Measurements from ENCODE around the gene CACNA1D. TPM values are rescaled to one million over a fixed set of nuclear protein-coding genes. Genes with fewer than 3 reads are reported as not detected.

The CACNA1D gene
- total RNA-seq, 1 donor from 2014 or later: 6.3 TPM

DNA sequence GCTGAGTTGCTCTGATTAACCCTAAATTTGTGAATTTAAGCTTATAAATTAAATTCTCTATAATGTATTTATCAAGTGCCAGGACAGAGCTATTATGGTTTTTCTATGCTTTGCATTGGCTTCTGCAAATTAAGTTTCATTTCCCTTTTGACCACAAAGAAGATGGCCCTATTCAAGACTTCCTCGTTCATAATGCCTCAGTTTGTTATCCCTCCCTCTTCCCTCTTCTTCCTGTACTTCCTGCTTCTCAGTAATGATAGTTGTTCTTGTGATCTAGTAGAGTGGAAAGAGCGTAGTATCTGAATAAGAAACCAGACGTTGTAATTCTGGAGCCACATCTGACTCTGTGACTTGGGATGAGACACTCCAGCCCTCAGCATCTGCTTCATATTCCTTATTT, 118.7 kb downstream of the CACNA1D start:
- Mint-ChIP-seq H3K4me1 (ENCODE audit: low read depth) (no peaks in the 10 kb centered on the region), H3K9me3 (ENCODE audit: low read depth) (peaks cover 6% of the 10 kb centered on the region), H3K4me3 (ENCODE audit: low read depth) (no peak overlapping the region), H3K27ac (no peak overlapping the region), H3K27me3 (peaks cover 10% of the 10 kb centered on the region), H3K36me3 (ENCODE audit: insufficient read depth) (no peaks in the 10 kb centered on the region)
- TF ChIP-seq, protein P1, sequence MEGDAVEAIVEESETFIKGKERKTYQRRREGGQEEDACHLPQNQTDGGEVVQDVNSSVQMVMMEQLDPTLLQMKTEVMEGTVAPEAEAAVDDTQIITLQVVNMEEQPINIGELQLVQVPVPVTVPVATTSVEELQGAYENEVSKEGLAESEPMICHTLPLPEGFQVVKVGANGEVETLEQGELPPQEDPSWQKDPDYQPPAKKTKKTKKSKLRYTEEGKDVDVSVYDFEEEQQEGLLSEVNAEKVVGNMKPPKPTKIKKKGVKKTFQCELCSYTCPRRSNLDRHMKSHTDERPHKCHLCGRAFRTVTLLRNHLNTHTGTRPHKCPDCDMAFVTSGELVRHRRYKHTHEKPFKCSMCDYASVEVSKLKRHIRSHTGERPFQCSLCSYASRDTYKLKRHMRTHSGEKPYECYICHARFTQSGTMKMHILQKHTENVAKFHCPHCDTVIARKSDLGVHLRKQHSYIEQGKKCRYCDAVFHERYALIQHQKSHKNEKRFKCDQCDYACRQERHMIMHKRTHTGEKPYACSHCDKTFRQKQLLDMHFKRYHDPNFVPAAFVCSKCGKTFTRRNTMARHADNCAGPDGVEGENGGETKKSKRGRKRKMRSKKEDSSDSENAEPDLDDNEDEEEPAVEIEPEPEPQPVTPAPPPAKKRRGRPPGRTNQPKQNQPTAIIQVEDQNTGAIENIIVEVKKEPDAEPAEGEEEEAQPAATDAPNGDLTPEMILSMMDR (IDR thresholded peaks at IDR 0.05; ENCODE audit: unreplicated experiment): no peak
- no peak for DNase-seq (ENCODE audit: low spot score, unreplicated experiment)

DNA sequence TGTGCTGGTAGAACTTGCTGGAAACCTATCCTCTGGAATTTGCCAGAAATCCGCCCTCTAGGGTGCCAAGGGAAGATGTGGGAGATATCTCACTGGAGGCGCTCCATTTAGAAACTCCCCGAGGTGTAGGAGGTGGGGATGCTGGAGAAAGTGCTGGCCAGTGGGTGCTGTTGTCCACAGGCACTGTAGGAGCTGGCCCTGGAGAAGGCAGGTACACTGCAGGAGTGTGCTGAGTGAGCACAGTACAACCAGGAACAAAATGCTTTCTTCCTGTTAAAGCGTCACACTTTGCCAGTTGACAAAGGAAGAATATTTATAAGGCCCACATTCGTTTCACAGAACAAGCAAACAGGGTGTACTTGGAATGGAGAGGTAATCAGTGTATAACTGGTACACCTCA, 119.9 kb downstream of the CACNA1D start:
- no peaks in the 10 kb centered on the region for H3K4me1 Mint-ChIP-seq (ENCODE audit: low read depth)

DNA sequence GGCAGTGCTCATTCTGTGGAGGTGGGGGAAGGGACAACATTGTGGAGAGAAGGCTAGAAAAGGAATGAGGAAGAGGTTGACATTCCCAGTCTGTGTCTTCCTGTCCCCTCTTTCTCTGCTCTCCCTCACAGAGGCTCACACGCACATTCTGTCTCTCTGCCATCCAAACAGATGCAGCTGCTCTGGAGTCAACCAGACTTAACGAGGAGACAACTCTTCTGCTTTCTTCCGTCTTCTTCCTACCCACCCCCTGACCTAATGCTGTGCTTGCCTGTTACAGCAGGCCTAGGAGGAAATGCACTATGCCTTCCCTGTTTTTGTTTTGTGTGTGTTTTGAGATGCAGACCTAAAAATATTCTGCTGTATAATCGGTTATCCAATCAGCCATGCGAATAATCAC, 121.9 kb downstream of the CACNA1D start:
- H3K4me3 Mint-ChIP-seq (ENCODE audit: low read depth): no peak overlapping the region
- DNase-seq (ENCODE audit: low spot score, unreplicated experiment): no peak
- H3K36me3 Mint-ChIP-seq (ENCODE audit: insufficient read depth): no peaks in the 10 kb centered on the region
- TF ChIP-seq, protein P1 (IDR thresholded peaks at IDR 0.05; ENCODE audit: unreplicated experiment): no peak
- H3K4me1 Mint-ChIP-seq (ENCODE audit: low read depth): no peaks in the 10 kb centered on the region
- H3K27me3 Mint-ChIP-seq: peaks cover 10% of the 10 kb centered on the region
- no peaks in the 10 kb centered on the region for H3K9me3 Mint-ChIP-seq (ENCODE audit: low read depth)
- no peak overlapping the region for H3K27ac Mint-ChIP-seq

More for the DNA sequence above, 119.9 kb downstream of the CACNA1D start:
- no peaks in the 10 kb centered on the region for H3K36me3 Mint-ChIP-seq (ENCODE audit: insufficient read depth)
- no peak overlapping the region for H3K27ac Mint-ChIP-seq
- TF ChIP-seq, protein P1 (IDR thresholded peaks at IDR 0.05; ENCODE audit: unreplicated experiment): no peak
- DNase-seq (ENCODE audit: low spot score, unreplicated experiment): no peak
- peaks cover 3% of the 10 kb centered on the region for H3K9me3 Mint-ChIP-seq (ENCODE audit: low read depth)
- H3K27me3 Mint-ChIP-seq: peaks cover 10% of the 10 kb centered on the region
- H3K4me3 Mint-ChIP-seq (ENCODE audit: low read depth): no peak overlapping the region

DNA sequence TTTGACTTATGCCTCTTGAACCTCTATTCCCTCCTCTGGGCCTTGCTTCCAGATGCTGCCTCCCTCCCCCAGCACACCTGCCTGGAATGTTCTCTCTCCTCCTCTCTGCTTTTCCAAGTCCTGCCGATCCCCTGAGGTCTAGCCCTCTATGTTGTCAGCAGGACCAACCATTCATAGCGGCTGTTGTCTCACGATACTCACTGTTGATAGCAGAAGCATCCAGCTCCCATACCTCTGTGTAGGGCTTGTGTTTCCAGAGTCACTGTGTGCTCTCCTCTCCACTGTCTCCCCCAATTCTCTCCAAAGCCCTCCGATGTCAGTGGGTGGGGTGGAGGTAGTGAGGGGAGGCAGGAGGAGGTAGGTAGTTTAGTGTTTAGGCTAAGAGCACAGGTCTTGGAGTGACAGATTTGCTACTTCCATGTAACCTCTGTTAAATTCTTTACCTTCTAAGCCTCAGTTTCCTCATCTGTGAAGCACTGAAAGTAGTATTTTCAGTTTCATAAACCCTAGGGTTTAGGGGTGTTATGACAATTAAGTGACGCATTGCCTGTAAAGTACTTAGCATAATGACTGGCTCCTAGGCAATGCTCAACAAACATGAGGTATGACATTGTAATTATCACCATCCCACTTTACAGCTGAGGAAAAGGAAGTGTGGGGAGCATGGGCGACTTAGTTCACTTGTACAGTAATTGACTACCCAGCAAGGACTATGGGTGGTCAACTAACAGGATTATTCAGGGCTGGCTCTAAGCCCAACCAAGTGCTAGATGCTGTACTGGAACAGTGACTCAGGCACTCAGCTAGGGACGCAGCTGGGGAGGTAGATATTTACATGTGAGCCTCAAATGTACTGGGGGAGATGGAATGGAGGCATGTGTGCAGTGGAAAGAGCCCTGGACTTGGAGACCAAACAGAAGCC, 122.8 kb downstream of the CACNA1D start:
- DNase-seq (ENCODE audit: low spot score, unreplicated experiment): no peak
- Mint-ChIP-seq H3K9me3 (ENCODE audit: low read depth) (no peaks in the 10 kb centered on the region), H3K4me1 (ENCODE audit: low read depth) (no peaks in the 10 kb centered on the region), H3K27me3 (peaks cover 10% of the 10 kb centered on the region), H3K36me3 (ENCODE audit: insufficient read depth) (no peaks in the 10 kb centered on the region), H3K27ac (no peak overlapping the region), H3K4me3 (ENCODE audit: low read depth) (no peak overlapping the region)
- TF ChIP-seq, protein P1 (IDR thresholded peaks at IDR 0.05; ENCODE audit: unreplicated experiment): no peak

DNA sequence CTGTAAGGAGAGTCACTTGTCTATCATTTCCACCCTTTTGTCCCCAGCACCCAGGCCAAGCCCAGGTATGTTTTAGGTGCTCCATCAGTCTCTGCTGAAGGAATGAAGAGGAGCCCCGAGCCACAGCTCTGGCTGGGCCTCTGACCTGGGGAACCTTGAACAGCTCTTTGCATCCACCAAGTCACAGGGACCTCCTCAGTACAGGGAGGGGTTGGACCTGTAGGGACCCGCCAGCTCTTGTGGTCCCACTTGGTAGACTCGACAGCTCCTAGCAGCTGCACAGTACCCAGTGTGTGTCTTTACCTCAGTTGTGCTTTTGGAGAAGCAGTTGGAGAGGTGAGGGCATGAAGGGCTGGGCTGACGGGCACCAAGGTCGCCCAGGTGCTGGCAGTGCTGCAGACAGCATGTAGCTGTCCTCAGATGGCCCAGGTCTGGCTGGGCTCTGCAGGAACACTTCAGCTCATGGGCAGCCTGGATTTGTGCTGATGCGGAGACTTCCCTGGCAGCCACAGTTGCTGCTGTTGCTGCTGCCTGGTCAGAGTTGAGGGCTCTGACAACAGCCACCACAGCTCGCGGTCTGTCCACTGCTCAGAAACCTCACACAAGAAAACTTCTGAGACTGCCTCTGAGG, 123.6 kb downstream of the CACNA1D start:
- peaks cover 10% of the 10 kb centered on the region for H3K27me3 Mint-ChIP-seq
- no peaks in the 10 kb centered on the region for H3K36me3 Mint-ChIP-seq (ENCODE audit: insufficient read depth)
- DNase-seq (ENCODE audit: low spot score, unreplicated experiment): no peak
- no peak overlapping the region for H3K4me3 Mint-ChIP-seq (ENCODE audit: low read depth)
- H3K9me3 Mint-ChIP-seq (ENCODE audit: low read depth): no peaks in the 10 kb centered on the region
- TF ChIP-seq, protein P1 (IDR thresholded peaks at IDR 0.05; ENCODE audit: unreplicated experiment): no peak
- H3K4me1 Mint-ChIP-seq (ENCODE audit: low read depth): no peaks in the 10 kb centered on the region
- H3K27ac Mint-ChIP-seq: no peak overlapping the region

All from progenitor cell of endocrine pancreas (in vitro differentiated cells).